Right renal pelvis (tissue), 4 donors: ENCODE results near the gene INTS2. TPM values are rescaled to one million over a fixed set of nuclear protein-coding genes. Genes with fewer than 3 reads are reported as not detected.
"Not testable (repeated sequence)": the region's sequence is repeated elsewhere in the genome, so short reads cannot be mapped to it uniquely, and the experiment has no call there.

Source experiments
- DNase-seq, 4 donors: peaks; one replicate each; pipeline ENCODE4 v3.0.0-alpha.2; 2013; ENCODE audit warnings: low read depth in 4 of 4, low spot score in 3 of 4, missing footprints in 1 of 4
- polyA plus RNA-seq, 4 donors: library from polyadenylated mRNA; unstranded; fragments of 120-200 nt; gene quantifications; one replicate each; pipeline ENCODE4 v1.2.1, GENCODE V29; 2013; ENCODE audit not compliant: insufficient read length in 4 of 4

Gene INTS2
- polyA plus RNA-seq, 4 donors = 9.8 to 14.0 (median 12.4) TPM

GRCh38 chr17:61849674-61850073, 78.1 kb downstream of the INTS2 start:
- peak in 2 of 4 donors; percentile 20 to 27 for DNase-seq

DNA sequence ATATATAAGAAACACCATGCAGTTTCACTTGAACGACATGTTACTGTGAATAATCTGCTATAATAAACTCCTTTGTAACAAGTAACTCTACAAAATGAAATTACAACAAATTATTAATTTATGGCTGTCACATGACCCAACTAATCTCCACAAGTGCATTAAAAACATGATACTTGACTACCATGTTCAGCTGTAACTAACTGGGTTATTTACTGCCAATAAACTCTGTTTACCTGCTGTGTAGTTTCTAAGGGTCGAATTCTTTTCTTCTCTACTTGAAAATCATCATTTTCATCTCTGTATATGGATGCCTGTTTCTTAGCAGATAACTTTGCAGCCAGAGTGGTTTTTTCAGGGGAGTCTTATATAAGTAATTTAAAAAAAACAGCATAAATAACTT, 78.9 kb downstream of the INTS2 start:
- no peak for DNase-seq

GRCh38 chr17:61848247-61848646, 79.5 kb downstream of the INTS2 start:
- no peak for DNase-seq

- no peak for DNase-seq
Measured at GRCh38 chr17:61847659-61848058, 80.1 kb downstream of the INTS2 start.

- no peak for DNase-seq
Measured at GRCh38 chr17:61846761-61847375, 80.9 kb downstream of the INTS2 start.

DNA sequence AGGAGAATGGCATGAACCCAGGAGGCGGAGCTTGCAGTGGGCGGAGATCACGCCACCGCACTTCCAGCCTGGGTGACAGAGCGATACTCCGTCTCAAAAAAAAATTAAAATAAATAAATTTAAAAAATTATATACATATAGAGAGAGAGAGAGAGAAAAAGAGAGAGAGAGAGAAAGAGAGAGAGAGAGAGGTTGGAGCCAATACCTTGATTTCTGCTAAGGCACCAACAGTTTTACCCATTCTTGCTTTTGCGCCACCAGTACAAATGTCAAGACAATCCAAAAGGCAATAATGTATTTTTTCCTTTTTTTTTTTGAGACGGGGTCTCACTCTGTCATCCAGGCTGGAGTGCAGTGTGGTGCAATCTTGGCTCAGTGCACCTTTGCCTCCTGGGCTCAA, 81.7 kb downstream of the INTS2 start:
- no peak for DNase-seq

DNA sequence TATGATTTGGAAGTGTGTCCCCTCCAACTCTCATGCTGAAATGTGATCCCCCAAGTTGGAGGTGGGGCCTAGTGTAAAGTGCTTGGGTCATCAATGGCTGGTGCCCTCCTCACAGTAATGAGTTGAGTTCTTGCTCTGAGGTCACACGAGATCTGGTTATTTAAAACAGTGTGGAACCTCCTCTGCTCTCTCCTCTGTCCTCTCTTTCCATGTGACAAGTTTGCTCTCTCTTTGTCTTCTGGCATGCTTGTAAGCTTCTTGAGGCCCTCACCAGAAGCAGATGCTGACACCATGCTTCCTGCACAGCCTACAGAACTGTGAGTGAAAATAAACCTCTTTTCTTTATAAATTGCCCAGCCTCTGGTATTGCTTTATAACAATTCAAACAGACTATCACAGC, 84.3 kb downstream of the INTS2 start:
- no peak for DNase-seq

GRCh38 chr17:61842899-61843298, 84.9 kb downstream of the INTS2 start:
- no peak for DNase-seq

DNA sequence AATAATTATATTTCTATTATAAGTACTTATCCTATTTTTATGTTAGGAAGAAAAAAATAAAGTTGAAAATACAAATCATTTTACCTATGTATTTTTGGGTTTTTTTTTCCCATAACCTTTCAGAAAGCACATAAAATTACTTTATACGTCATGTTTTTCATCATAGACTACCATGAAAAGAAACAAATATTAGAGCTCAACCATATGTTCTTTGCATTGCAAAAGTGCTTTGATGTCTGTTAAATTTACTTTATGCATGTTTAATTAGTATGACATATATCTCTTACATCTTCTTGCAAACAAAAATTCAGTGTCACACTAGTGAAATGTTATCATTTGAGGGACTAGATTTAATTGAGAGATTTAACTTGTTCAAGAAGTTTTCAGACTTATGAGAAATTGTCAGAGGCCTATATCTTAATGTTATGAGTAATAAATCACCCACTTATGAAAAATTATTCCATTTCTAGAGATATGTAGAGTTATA, 88.4 kb downstream of the INTS2 start:
- no peak for DNase-seq

DNA sequence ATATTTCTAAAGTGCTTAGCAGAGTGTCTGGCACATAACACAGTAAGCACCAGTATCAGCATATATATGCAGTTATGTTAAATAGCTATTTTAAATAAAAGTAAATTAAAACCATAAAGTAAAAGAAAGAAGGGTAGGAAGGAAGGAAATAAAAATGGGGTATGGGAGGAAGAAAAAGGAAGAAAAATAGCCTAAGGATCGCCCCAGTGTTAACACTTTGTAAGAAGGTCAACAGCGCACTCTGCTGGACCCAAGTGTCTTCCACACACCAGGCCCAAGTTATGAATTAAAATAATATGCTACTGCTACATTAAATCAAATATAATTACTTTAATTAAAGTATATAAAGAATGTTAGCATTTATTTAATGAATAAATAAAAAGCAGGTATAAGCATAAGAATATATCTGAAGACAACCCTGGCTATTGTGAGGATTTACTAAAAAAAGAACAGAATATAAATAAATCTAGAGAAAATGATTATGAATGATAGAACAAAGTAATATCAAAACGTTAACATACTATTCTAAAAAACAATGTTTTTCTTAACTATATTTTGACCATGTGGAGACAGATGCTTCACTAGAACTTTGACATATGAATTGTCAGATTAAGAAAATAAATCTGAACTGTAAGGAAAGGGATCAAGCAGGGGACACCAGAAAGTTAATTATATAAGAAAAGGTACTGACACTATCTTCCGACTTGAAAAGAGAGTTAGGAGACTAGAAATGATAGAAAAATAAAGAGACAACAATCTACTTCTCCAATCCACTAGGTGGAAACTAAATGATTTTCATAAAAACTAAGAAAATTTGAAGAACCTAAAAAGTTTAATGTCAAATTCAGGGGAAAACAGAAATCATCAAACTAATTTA, 90.4 kb downstream of the INTS2 start:
- DNase-seq = peak in 3 of 4 donors; percentile 38 to 60 (median 57)

- no peak for DNase-seq
Measured at GRCh38 chr17:61836266-61837174, 91.3 kb downstream of the INTS2 start.

GRCh38 chr17:61835606-61836005, 92.2 kb downstream of the INTS2 start:
- DNase-seq = no peak

- DNase-seq = no peak
Measured at GRCh38 chr17:61834610-61835009, 93.2 kb downstream of the INTS2 start.

- no peak for DNase-seq
Measured at GRCh38 chr17:61833536-61834193, 94.1 kb downstream of the INTS2 start.

- no peak for DNase-seq
Measured at GRCh38 chr17:61832463-61832862, 95.3 kb downstream of the INTS2 start.

GRCh38 chr17:61831099-61831498, 96.7 kb downstream of the INTS2 start:
- no peak for DNase-seq

DNA sequence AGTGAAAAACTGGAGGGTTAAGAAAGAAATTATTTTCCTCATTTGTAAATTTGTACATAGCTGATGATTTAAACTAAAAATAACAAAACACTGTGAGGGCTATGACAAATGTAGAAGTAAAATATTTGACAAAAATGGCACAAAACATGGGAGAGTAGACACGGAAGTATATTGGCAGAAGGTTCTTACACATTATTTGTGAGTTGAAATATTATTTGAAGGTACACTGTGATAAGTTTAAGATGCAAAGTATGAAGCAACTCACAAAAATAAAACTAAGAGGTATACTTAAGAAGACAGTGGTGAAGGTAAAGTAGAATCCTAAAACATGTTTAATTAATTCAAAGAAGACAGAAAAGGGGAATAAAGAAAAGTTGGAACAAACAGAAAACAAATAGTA, 99.1 kb downstream of the INTS2 start:
- DNase-seq = no peak

DNA sequence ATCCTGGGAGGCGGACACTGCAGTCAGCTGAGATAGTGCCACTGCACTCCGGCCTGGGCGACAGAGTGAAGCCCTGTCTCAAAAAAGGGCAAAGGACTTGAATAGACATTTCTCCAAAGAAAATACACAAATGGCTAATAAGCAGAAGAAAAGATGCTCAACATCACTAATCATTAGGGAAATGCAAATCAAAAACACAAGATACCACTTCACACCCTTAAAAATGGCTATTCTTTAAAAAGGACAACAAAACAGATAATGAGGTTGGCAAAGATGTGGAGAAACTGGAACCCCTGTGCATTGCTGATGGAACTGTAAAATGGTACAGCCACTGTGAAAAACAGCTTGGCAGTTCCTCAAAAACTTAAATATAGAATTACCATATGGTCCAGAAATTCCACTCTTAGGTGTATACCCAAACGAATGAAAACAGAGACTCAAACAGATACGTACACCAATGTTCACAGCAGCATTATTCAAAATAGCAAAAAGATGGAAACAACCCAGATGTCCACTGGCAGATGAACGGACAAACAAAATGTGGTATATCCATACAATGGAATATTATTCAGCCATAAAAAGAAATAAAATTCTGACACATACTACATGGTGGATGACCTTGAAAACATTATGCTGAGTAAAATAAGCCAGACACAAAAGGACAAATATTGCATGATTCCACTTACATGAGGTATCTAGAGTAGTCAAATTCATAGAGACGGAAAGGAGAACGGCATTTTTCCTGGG, 100.0 kb downstream of the INTS2 start:
- DNase-seq = no peak

DNA sequence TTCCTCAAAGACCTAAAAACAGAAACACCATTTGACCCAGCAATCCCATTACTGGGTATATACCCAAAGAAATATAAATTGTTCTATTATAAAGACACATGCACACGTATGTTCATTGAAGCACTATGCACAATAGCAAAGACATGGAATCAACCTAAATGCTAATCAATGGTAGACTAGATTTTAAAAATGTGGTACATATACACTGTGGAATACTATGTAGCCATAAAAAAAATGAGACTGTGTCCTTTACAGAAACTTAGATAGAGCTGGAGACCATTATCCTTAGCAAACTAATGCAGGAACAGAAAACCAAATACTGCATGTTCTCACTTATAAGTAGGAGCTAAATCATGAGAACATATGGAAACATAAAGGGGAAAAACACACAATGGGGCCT, 100.9 kb downstream of the INTS2 start:
- not testable (repeated sequence) for DNase-seq

GRCh38 chr17:61826198-61826597, 101.6 kb downstream of the INTS2 start:
- DNase-seq = not testable (repeated sequence)
